ENCODE data around the gene NUP160.
A peak's percentile ranks its signal among the peaks of the same experiment; 100 is the strongest.
"Not testable (repeated sequence)": the region's sequence is repeated elsewhere in the genome, so short reads cannot be mapped to it uniquely, and the experiment has no call there.

The NUP160 gene

GRCh38 chr11:47863898-47864430 is 15.8 kb upstream of the NUP160 start:
- no peak for DNase-seq (ENCODE audit: low read depth in 3 of 3)

GRCh38 chr11:47863189-47863897 is 15.2 kb upstream of the NUP160 start:
- no peak for DNase-seq (ENCODE audit: low read depth in 3 of 3)

GRCh38 chr11:47861728-47862127 is 13.6 kb upstream of the NUP160 start:
- DNase-seq (ENCODE audit: low read depth in 3 of 3) = no peak

GRCh38 chr11:47860536-47860935 is 12.4 kb upstream of the NUP160 start:
- no peak for DNase-seq (ENCODE audit: low read depth in 3 of 3)

- no peak for DNase-seq (ENCODE audit: low read depth in 3 of 3)
Observed at GRCh38 chr11:47857892-47858543, 9.9 kb upstream of the NUP160 start.

GRCh38 chr11:47857485-47857884 is 9.3 kb upstream of the NUP160 start:
- no peak for DNase-seq (ENCODE audit: low read depth in 3 of 3)

GRCh38 chr11:47856186-47856585 is 8.0 kb upstream of the NUP160 start:
- no peak for DNase-seq (ENCODE audit: low read depth in 3 of 3)

GRCh38 chr11:47854667-47855066 is 6.5 kb upstream of the NUP160 start:
- DNase-seq (ENCODE audit: low read depth in 3 of 3) = no peak

GRCh38 chr11:47852053-47852452 is 3.9 kb upstream of the NUP160 start:
- DNase-seq (ENCODE audit: low read depth in 3 of 3) = no peak

- no peak for DNase-seq (ENCODE audit: low read depth in 3 of 3)
Observed at GRCh38 chr11:47850337-47850736, 2.2 kb upstream of the NUP160 start.

GRCh38 chr11:47848700-47849155 is 578 bp upstream of the NUP160 start:
- DNase-seq (ENCODE audit: low read depth in 3 of 3) = no peak

- DNase-seq (ENCODE audit: low read depth in 3 of 3) = no peak
Observed at GRCh38 chr11:47847537-47847891, 636 bp downstream of the NUP160 start.

- DNase-seq (ENCODE audit: low read depth in 3 of 3) = no peak
Observed at GRCh38 chr11:47846998-47847397, 1.2 kb downstream of the NUP160 start.

- DNase-seq (ENCODE audit: low read depth in 3 of 3) = no peak
Observed at GRCh38 chr11:47843361-47844055, 4.6 kb downstream of the NUP160 start.

- DNase-seq (ENCODE audit: low read depth in 3 of 3) = no peak
Observed at GRCh38 chr11:47842749-47843148, 5.4 kb downstream of the NUP160 start.

- DNase-seq (ENCODE audit: low read depth in 3 of 3) = no peak
Observed at GRCh38 chr11:47837929-47838328, 10.2 kb downstream of the NUP160 start.

- DNase-seq (ENCODE audit: low read depth in 3 of 3) = no peak
Observed at GRCh38 chr11:47837292-47837691, 10.9 kb downstream of the NUP160 start.

- DNase-seq (ENCODE audit: low read depth in 3 of 3) = not testable (repeated sequence)
Observed at GRCh38 chr11:47830013-47830412, 18.1 kb downstream of the NUP160 start.

- no peak for DNase-seq (ENCODE audit: low read depth in 3 of 3)
Observed at GRCh38 chr11:47828284-47828683, 19.9 kb downstream of the NUP160 start.

- DNase-seq (ENCODE audit: low read depth in 3 of 3) = not testable (repeated sequence)
Observed at GRCh38 chr11:47822664-47823063, 25.5 kb downstream of the NUP160 start.

- no peak for DNase-seq (ENCODE audit: low read depth in 3 of 3)
Observed at GRCh38 chr11:47819743-47820142, 28.4 kb downstream of the NUP160 start.

GRCh38 chr11:47800759-47801158 is 47.4 kb downstream of the NUP160 start:
- no peak for DNase-seq (ENCODE audit: low read depth in 3 of 3)

GRCh38 chr11:47797633-47798032 is 50.5 kb downstream of the NUP160 start:
- peak; percentile 6 to 51 (median 22) for DNase-seq (ENCODE audit: low read depth in 3 of 3)
